Measurements from ENCODE around the gene SLC43A3.

SLC43A3 gene

GRCh38 chr11:57402188-57403002 is 24.5 kb downstream of the SLC43A3 start:
- peaks cover 0 to 19% (median 10%) of the 10 kb centered on the region in 11 experiments; a peak in 12 of 22 replicates for H4K20me1 ChIP-seq
- H3K27me3 ChIP-seq = no peaks in the 10 kb centered on the region
- H3K4me2 ChIP-seq = no peak overlapping the region
- no peak overlapping the region for H3K4me3 ChIP-seq
- peaks cover 0 to 5% (median 0%) of the 10 kb centered on the region in 11 experiments; a peak in 2 of 22 replicates for H3K9me3 ChIP-seq (replicated peaks in 1 of 11)
- H3K27ac ChIP-seq = peak overlapping the region in 1 of 11 experiments; percentile 34; a peak in 1 of 22 replicates
- peaks cover 19 to 50% (median 32%) of the 10 kb centered on the region in 11 experiments for H3K36me3 ChIP-seq
- H3K9ac ChIP-seq = no peak overlapping the region
- TF ChIP-seq Cebpa-rat (IDR thresholded peaks at IDR 0.05) = no peak
- peaks cover 19 to 49% (median 41%) of the 10 kb centered on the region in 10 experiments for H3K4me1 ChIP-seq

DNA sequence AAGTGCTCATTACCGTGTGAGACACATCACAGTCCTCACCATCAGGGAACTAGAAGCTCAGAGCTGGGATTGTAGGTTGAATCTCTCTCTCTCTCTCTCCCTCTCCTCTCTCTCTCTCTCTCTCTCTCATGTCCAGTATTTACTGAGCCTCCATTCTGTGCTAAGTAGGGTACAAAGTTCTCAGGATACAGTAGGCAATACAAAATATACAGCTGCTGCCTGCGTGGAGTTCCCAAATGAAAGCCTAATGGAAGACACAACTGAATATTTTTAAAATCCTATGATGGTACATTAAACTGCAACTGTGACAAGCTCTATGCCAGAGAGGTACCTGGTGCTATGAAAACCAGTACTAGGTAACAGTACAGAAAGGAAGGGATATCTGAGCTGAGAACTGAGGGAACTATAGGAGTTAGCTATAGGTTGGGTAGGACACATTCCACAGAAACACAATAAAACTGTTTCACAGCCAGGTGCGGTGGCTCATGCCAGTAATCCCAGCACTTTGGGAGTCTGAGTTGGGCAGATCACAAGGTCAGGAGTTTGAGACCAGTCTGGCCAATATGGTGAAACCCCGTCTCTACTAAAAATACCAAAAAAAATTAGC is 26.8 kb downstream of the SLC43A3 start:
- Histone ChIP-seq H3K36me3 (peaks cover 7 to 28% (median 16%) of the 10 kb centered on the region in 11 experiments; a peak in 20 of 22 replicates), H3K9me3 (replicated peaks in 1 of 11) (peaks cover 0 to 5% (median 0%) of the 10 kb centered on the region in 11 experiments; a peak in 2 of 22 replicates), H3K27ac (no peak overlapping the region), H3K4me2 (no peak overlapping the region), H3K27me3 (no peaks in the 10 kb centered on the region), H4K20me1 (peaks cover 0 to 7% (median 0%) of the 10 kb centered on the region in 11 experiments; a peak in 1 of 22 replicates), H3K4me1 (peaks cover 0 to 35% (median 24%) of the 10 kb centered on the region in 10 experiments; a peak in 17 of 20 replicates), H3K9ac (no peak overlapping the region), H3K4me3 (no peak overlapping the region)
- no peak for TF ChIP-seq Cebpa-rat (IDR thresholded peaks at IDR 0.05)

- Histone ChIP-seq H3K4me3 (no peak overlapping the region), H3K27ac (no peak overlapping the region), H3K9me3 (replicated peaks in 1 of 11) (peaks cover 0 to 5% (median 0%) of the 10 kb centered on the region in 11 experiments; a peak in 2 of 22 replicates), H4K20me1 (0 out of 22 replicates have a peak, but pooled peaks cover 0 to 7% (median 0%) of the 10 kb centered on the region in 11 experiments), H3K27me3 (no peaks in the 10 kb centered on the region), H3K4me2 (no peak overlapping the region), H3K9ac (no peak overlapping the region), H3K36me3 (peaks cover 0 to 19% (median 7%) of the 10 kb centered on the region in 11 experiments; a peak in 16 of 22 replicates), H3K4me1 (peaks cover 0 to 26% (median 15%) of the 10 kb centered on the region in 10 experiments; a peak in 15 of 20 replicates)
- TF ChIP-seq Cebpa-rat (IDR thresholded peaks at IDR 0.05) = no peak
Observed at GRCh38 chr11:57399221-57399620, 27.7 kb downstream of the SLC43A3 start.

- no peak overlapping the region for H3K27ac ChIP-seq
- TF ChIP-seq Cebpa-rat (IDR thresholded peaks at IDR 0.05) = no peak
- peak overlapping the region in 5 of 11 experiments; percentile 17 to 47 (median 38); a peak in 10 of 22 replicates for H3K4me2 ChIP-seq
- H3K4me1 ChIP-seq = peaks cover 0 to 14% (median 9%) of the 10 kb centered on the region in 10 experiments; a peak in 15 of 20 replicates
- H3K4me3 ChIP-seq = no peak overlapping the region
- peaks cover 0 to 11% (median 0%) of the 10 kb centered on the region in 11 experiments; a peak in 7 of 22 replicates for H3K36me3 ChIP-seq
- H3K27me3 ChIP-seq = no peaks in the 10 kb centered on the region
- no peaks in the 10 kb centered on the region for H3K9me3 ChIP-seq (replicated peaks in 1 of 11)
- no peak overlapping the region for H3K9ac ChIP-seq
- 0 out of 22 replicates have a peak, but pooled peaks cover 0 to 3% (median 0%) of the 10 kb centered on the region in 11 experiments for H4K20me1 ChIP-seq
Observed at GRCh38 chr11:57397394-57397990, 29.4 kb downstream of the SLC43A3 start.

- H4K20me1 ChIP-seq = 0 out of 22 replicates have a peak, but pooled peaks cover 0 to 3% (median 0%) of the 10 kb centered on the region in 11 experiments
- peaks cover 0 to 10% (median 0%) of the 10 kb centered on the region in 11 experiments; a peak in 7 of 22 replicates for H3K36me3 ChIP-seq
- no peak overlapping the region for H3K4me3 ChIP-seq
- H3K4me2 ChIP-seq = no peak overlapping the region; a peak in 1 of 22 replicates
- peaks cover 0 to 18% (median 13%) of the 10 kb centered on the region in 10 experiments; a peak in 15 of 20 replicates for H3K4me1 ChIP-seq
- no peak overlapping the region for H3K27ac ChIP-seq
- H3K9ac ChIP-seq = no peak overlapping the region
- no peaks in the 10 kb centered on the region for H3K9me3 ChIP-seq (replicated peaks in 1 of 11)
- H3K27me3 ChIP-seq = no peaks in the 10 kb centered on the region
- no peak for TF ChIP-seq Cebpa-rat (IDR thresholded peaks at IDR 0.05)
Observed at GRCh38 chr11:57396744-57397143, 30.2 kb downstream of the SLC43A3 start.

DNA sequence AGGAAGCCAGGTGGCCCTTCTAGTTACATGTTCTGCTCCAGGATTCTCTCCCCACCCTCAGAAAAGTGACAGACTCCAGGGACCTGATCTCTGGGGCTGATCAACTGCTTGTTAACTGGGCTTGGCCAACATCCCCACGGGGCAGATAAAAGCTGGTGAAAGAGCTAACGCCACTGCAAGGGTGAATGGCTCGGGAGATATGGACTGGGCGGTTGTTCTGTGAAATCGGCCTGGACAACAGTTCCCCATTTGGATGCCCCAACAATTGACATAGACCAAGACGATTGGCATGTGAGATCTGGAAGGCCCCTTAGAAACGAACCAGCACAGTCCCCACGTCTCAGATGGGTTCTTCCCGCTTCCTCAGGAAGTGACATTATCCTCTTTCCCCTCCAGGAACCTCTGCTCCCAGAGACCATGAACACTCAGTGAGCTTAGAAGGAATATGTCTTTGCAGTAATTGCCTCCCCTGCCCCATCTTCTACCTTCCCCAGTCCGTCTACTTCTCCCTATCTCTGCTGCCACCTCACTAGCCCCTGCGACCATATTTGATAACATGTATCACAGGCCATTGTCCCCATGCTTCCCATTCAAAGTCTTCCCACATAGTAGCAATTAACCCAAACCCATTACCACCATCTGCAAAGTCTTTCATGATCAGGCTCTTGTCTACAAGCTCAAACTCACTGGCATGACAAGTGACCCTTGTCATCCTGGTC is 30.9 kb downstream of the SLC43A3 start:
- peaks cover 0 to 24% (median 18%) of the 10 kb centered on the region in 10 experiments; a peak in 15 of 20 replicates for H3K4me1 ChIP-seq
- no peak overlapping the region for H3K9ac ChIP-seq
- TF ChIP-seq Cebpa-rat (IDR thresholded peaks at IDR 0.05) = no peak
- no peak overlapping the region for H3K27ac ChIP-seq
- H3K36me3 ChIP-seq = peaks cover 0 to 8% (median 0%) of the 10 kb centered on the region in 11 experiments; a peak in 6 of 22 replicates
- 0 out of 22 replicates have a peak, but pooled peaks cover 0 to 3% (median 0%) of the 10 kb centered on the region in 11 experiments for H4K20me1 ChIP-seq
- no peak overlapping the region for H3K4me3 ChIP-seq
- H3K4me2 ChIP-seq = peak overlapping the region in 5 of 11 experiments; percentile 1 to 21 (median 12); a peak in 4 of 22 replicates
- no peaks in the 10 kb centered on the region for H3K27me3 ChIP-seq
- H3K9me3 ChIP-seq (replicated peaks in 1 of 11) = no peaks in the 10 kb centered on the region

DNA sequence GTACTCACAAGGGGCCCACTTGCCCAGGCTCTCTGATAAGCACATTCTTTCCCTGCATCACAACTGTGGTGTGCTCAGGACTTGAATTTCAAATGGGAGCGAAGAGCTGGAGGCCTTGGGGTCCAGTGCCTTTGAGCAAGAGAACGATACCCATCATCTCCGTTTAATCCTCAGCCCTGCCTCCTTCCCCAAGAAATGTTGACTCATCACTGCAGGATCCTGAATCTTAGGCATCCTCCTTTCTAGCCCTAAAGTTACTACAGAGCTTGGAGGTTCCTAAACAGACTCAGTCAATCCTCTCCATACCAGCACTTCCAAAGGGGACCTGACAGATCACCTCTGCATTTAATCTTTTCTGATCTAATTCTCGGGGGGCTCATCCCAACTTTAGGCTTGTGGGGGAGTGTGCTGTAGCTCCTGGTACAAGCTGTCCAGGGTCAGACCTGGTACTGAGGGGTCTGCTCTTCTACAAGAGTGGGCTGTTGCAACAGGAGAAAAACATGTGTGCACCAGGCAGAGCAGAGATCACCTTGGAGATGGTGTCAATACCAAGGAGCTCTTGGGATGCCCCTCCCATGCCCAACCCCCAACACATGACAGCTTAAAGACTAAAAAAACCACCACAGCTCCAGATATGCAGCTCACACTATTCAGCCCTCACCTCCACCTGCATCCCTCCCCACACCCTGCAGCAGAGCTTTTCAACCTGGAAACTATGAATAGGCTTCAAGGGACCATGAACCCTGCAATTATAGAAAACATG is 32.5 kb downstream of the SLC43A3 start:
- Histone ChIP-seq H3K9me3 (replicated peaks in 1 of 11) (no peaks in the 10 kb centered on the region), H3K27me3 (no peaks in the 10 kb centered on the region), H4K20me1 (0 out of 22 replicates have a peak, but pooled peaks cover 0 to 3% (median 0%) of the 10 kb centered on the region in 11 experiments), H3K4me3 (no peak overlapping the region), H3K9ac (no peak overlapping the region), H3K4me1 (peaks cover 0 to 30% (median 20%) of the 10 kb centered on the region in 10 experiments; a peak in 15 of 20 replicates), H3K4me2 (no peak overlapping the region), H3K36me3 (peaks cover 0 to 8% (median 0%) of the 10 kb centered on the region in 11 experiments; a peak in 6 of 22 replicates), H3K27ac (no peak overlapping the region)
- TF ChIP-seq Cebpa-rat (IDR thresholded peaks at IDR 0.05) = no peak

All from BLaER1 treated with 17β-estradiol and CSF1 and Interleukin-3, amounts not matched to agents 10 nM and 100 nM (cell line).